Gastrocnemius medialis (tissue), 4 donors: ENCODE data around the gene SYNDIG1L. TPM values are rescaled to one million over a fixed set of nuclear protein-coding genes. Genes with fewer than 3 reads are reported as not detected.

Source experiments
- ATAC-seq, 2 donors: fragments of 150-250 bp; one replicate each; pipeline ENCODE4 v1.9.1; 2016
- DNase-seq, 2 donors: peaks; one replicate each; pipeline ENCODE4 v3.0.0-alpha.2; 2019
- H3K27ac ChIP-seq, 4 donors: fragments of 200-600 bp; sonication (generic); 1 replicate in 1 of 4; 2 replicates in 3 of 4; pipeline ENCODE4 v1.5.1; 2016 to 2018; ENCODE audit warnings: mild to moderate bottlenecking in 2 of 4, moderate library complexity in 1 of 4
- H3K27me3 ChIP-seq, 3 donors: fragments of 200-600 bp; sonication (generic) in 2 of 3; 1 replicate in 1 of 3; 2 replicates in 2 of 3; pipeline versions ENCODE4 v1.5.1 to v1.6.0; 2016 to 2019; ENCODE audit warnings: mild to moderate bottlenecking in 1 of 3, moderate library complexity in 1 of 3
- H3K36me3 ChIP-seq, 2 donors: fragments of 200-600 bp; sonication (generic) in 1 of 2; one replicate each; pipeline ENCODE4 v1.5.1; 2017 to 2018
- H3K4me1 ChIP-seq, 2 donors: fragments of 200-600 bp; sonication (generic) in 1 of 2; one replicate each; pipeline ENCODE4 v1.5.1; 2016 to 2017; ENCODE audit warnings: mild to moderate bottlenecking in 2 of 2
- H3K4me3 ChIP-seq, 4 donors: fragments of 200-600 bp; sonication (generic) in 3 of 4; 1 replicate in 1 of 4; 2 replicates in 3 of 4; pipeline ENCODE4 v1.5.1; 2016 to 2019; ENCODE audit warnings: mild to moderate bottlenecking in 2 of 4
- H3K9me3 ChIP-seq, 3 donors: fragments of 200-600 bp; sonication (generic) in 2 of 3; 1 replicate in 1 of 3; 2 replicates in 2 of 3; pipeline ENCODE4 v1.5.1; 2016 to 2019
- CTCF ChIP-seq, 5 experiments: fragments of 450-650 bp in 3 of 5; fragments of 200-600 bp in 2 of 5; sonication (generic) in 2 of 5; IDR thresholded peaks in 4 of 5; conservative IDR thresholded peaks in 1 of 5; 1 replicate in 4 of 5; 2 replicates in 1 of 5; pipeline ENCODE4 v1.5.1; 2016 to 2019; ENCODE audit warnings: antibody characterized with exemption in 5 of 5, mild to moderate bottlenecking in 3 of 5, moderate library complexity in 3 of 5
- POLR2A ChIP-seq, 2 donors: fragments of 450-650 bp; IDR thresholded peaks; one replicate each; pipeline ENCODE4 v1.6.1; 2017; ENCODE audit warnings: antibody characterized with exemption in 2 of 2, mild to moderate bottlenecking in 2 of 2, moderate library complexity in 2 of 2
- in situ Hi-C, 4 donors: fragments of 200-750 bp; cut with MboI; loops; one replicate each; pipeline versions ENCODE4 v1.15.0 to v1.8.0; 2017; ENCODE audit warnings: low sequenced_read_pairs in 4 of 4
- intact Hi-C: fragments of 100-400 bp; cut with DNase I; formaldehyde crosslinking; loops from one replicate; pipeline ENCODE4 v1.15.1; 2023; ENCODE audit warnings: low total_unique reads
- total RNA-seq, 4 donors: library from RNA; depleted of rRNA; stranded (reverse); fragments of >200 nt; gene quantifications; one replicate each; pipeline versions ENCODE4 v1.1.0 to v1.2.3, GENCODE V29; 2016

Gene SYNDIG1L
- total RNA-seq, 4 donors from 2014 or later, result not detected

- H3K36me3 ChIP-seq, result no peaks in the 10 kb centered on the region
- peaks cover 0 to 5% (median 4%) of the 10 kb centered on the region in 3 donors for H3K27me3 ChIP-seq
- no peak for TF ChIP-seq POLR2A (IDR thresholded peaks at IDR 0.05)
- TF ChIP-seq CTCF (IDR thresholded peaks at IDR 0.05 in 4 of 5, conservative IDR thresholded peaks at IDR 0.05 in 1 of 5), result no peak
- H3K9me3 ChIP-seq, result no peaks in the 10 kb centered on the region
- intact Hi-C loops, result no loop called here
- in situ Hi-C loops, result no loop called here
- H3K4me3 ChIP-seq, result no peak overlapping the region
- DNase-seq (no peak), ATAC-seq (no peak)
- H3K4me1 ChIP-seq, result no peaks in the 10 kb centered on the region
- no peak overlapping the region for H3K27ac ChIP-seq
These were observed 16.6 kb downstream of the SYNDIG1L start for GRCh38 chr14:74409441-74409840.

GRCh38 chr14:74408870-74409269 is 17.1 kb downstream of the SYNDIG1L start:
- Histone ChIP-seq H3K4me1 (no peaks in the 10 kb centered on the region), H3K27ac (no peak overlapping the region), H3K4me3 (no peak overlapping the region), H3K9me3 (no peaks in the 10 kb centered on the region), H3K36me3 (no peaks in the 10 kb centered on the region), H3K27me3 (peaks cover 0 to 5% (median 4%) of the 10 kb centered on the region in 3 donors)
- no peak for ATAC-seq
- in situ Hi-C loops (no loop called here), intact Hi-C loops (no loop called here)
- no peak for DNase-seq
- no peak for TF ChIP-seq POLR2A (IDR thresholded peaks at IDR 0.05)
- no peak for TF ChIP-seq CTCF (IDR thresholded peaks at IDR 0.05 in 4 of 5, conservative IDR thresholded peaks at IDR 0.05 in 1 of 5)

- no peak for TF ChIP-seq CTCF (IDR thresholded peaks at IDR 0.05 in 4 of 5, conservative IDR thresholded peaks at IDR 0.05 in 1 of 5)
- no peak for TF ChIP-seq POLR2A (IDR thresholded peaks at IDR 0.05)
- H3K4me1 ChIP-seq, result no peaks in the 10 kb centered on the region
- ATAC-seq (no peak), DNase-seq (no peak)
- in situ Hi-C loops, result no loop called here
- no peaks in the 10 kb centered on the region for H3K36me3 ChIP-seq
- intact Hi-C loops, result no loop called here
- H3K27me3 ChIP-seq, result peaks cover 0 to 5% (median 4%) of the 10 kb centered on the region in 3 donors
- H3K4me3 ChIP-seq, result no peak overlapping the region
- no peaks in the 10 kb centered on the region for H3K9me3 ChIP-seq
- no peak overlapping the region for H3K27ac ChIP-seq
These were observed 18.2 kb downstream of the SYNDIG1L start for GRCh38 chr14:74407801-74408154.

- in situ Hi-C loops, result no loop called here
- intact Hi-C loops, result no loop called here
- TF ChIP-seq CTCF (IDR thresholded peaks at IDR 0.05 in 4 of 5, conservative IDR thresholded peaks at IDR 0.05 in 1 of 5) (no peak), POLR2A (IDR thresholded peaks at IDR 0.05) (no peak)
- Histone ChIP-seq H3K27me3 (peaks cover 0 to 5% (median 4%) of the 10 kb centered on the region in 3 donors), H3K4me3 (no peak overlapping the region), H3K4me1 (peaks cover 0 to 1% of the 10 kb centered on the region in 2 donors), H3K9me3 (no peaks in the 10 kb centered on the region), H3K36me3 (no peaks in the 10 kb centered on the region), H3K27ac (no peak overlapping the region)
- DNase-seq, result no peak
- no peak for ATAC-seq
These were observed 18.8 kb downstream of the SYNDIG1L start for GRCh38 chr14:74407021-74407800.
